IMR-90 (cell line): Measurements from ENCODE around the gene RPP25. TPM values are rescaled to one million over a fixed set of nuclear protein-coding genes. Genes with fewer than 3 reads are reported as not detected.

Source experiments
- ATAC-seq: fragments of 200-7000 bp; cut with Tn5 transposase; 2 replicates; pipeline ENCODE4 v1.9.1; 2020; ENCODE audit warnings: low read depth, mild to moderate bottlenecking, moderate library complexity
- BruUV-seq: library from RNA; stranded (reverse); fragments of 400-500 nt; replicated peaks from 2 replicates; lab custom pipeline; 2021; lab: Mats Ljungman, UMichigan
- CTCF ChIA-PET: fragments of 300-600 bp; formaldehyde crosslinking; extraction: SDS; loops from one replicate; lab custom pipeline; 2021; ENCODE audit warnings: antibody characterized with exemption; lab: Yijun Ruan, JAX
- POLR2A ChIA-PET: fragments of 300-600 bp; sonication (Branson Sonifier 250); formaldehyde crosslinking; loops from one replicate; lab custom pipeline; 2022; ENCODE audit warnings: antibody characterized with exemption; ENCODE audit not compliant: unreplicated experiment; lab: Charles Lee
- DNase-seq: peaks from one replicate; pipeline ENCODE4 v3.0.0; 2013
- H2AFZ ChIP-seq: replicated peaks from 2 replicates; pipeline ENCODE3; 2013; ENCODE audit warnings: low read length, mild to moderate bottlenecking; ENCODE audit not compliant: poor library complexity
- H2AK5ac ChIP-seq: 2 replicates; pipeline ENCODE4 v1.6.1; 2013; ENCODE audit warnings: low read depth, low read length, inconsistent platforms
- H2AK9ac ChIP-seq: replicated peaks from 2 replicates; pipeline ENCODE3; 2013; ENCODE audit warnings: mild to moderate bottlenecking, low read depth, low read length, moderate library complexity; ENCODE audit not compliant: poor library complexity
- H2BK120ac ChIP-seq: 2 replicates; pipeline ENCODE4 v1.6.1; 2013; ENCODE audit warnings: low read depth, low read length, inconsistent platforms
- H2BK15ac ChIP-seq: 3 replicates; pipeline ENCODE4 v1.6.1; 2013; ENCODE audit warnings: low read depth, low read length, inconsistent platforms
- H2BK20ac ChIP-seq: 2 replicates; pipeline ENCODE4 v1.6.1; 2013; ENCODE audit warnings: low read depth, mild to moderate bottlenecking, inconsistent platforms, low read length, moderate library complexity
- H2BK5ac ChIP-seq: 2 replicates; pipeline ENCODE4 v1.6.1; 2013; ENCODE audit warnings: mild to moderate bottlenecking, low read depth, low read length, inconsistent platforms; ENCODE audit not compliant: poor library complexity, severe bottlenecking
- H3K14ac ChIP-seq: replicated peaks from 2 replicates; pipeline ENCODE4 v1.6.1; 2013; ENCODE audit warnings: low read depth, low read length, inconsistent platforms
- H3K18ac ChIP-seq: 2 replicates; pipeline ENCODE4 v1.6.1; 2013; ENCODE audit warnings: low read depth, low read length, control low read depth
- H3K23ac ChIP-seq: 2 replicates; pipeline ENCODE4 v1.6.1; 2013; ENCODE audit warnings: low read depth, low read length, inconsistent platforms
- H3K27ac ChIP-seq: 2 replicates; pipeline ENCODE4 v1.5.1; 2013; ENCODE audit warnings: mild to moderate bottlenecking, control low read depth, low read length; ENCODE audit not compliant: insufficient read depth
- H3K27me3 ChIP-seq: 2 replicates; pipeline ENCODE4 v1.6.1; 2013; ENCODE audit warnings: low read length; ENCODE audit not compliant: control insufficient read depth, insufficient read depth
- H3K36me3 ChIP-seq: 2 replicates; pipeline ENCODE4 v1.6.1; 2013; ENCODE audit warnings: low read length, mixed read lengths; ENCODE audit not compliant: control insufficient read depth, insufficient read depth
- H3K4ac ChIP-seq: 2 replicates; pipeline ENCODE4 v1.6.1; 2013; ENCODE audit warnings: low read depth, low read length, inconsistent platforms
- H3K4me1 ChIP-seq: 2 replicates; pipeline ENCODE4 v1.6.1; 2013; ENCODE audit warnings: low read length, mixed read lengths; ENCODE audit not compliant: control insufficient read depth, insufficient read depth
- H3K4me2 ChIP-seq: 2 replicates; pipeline ENCODE4 v1.6.1; 2013; ENCODE audit warnings: low read depth, mild to moderate bottlenecking, control low read depth, low read length, moderate library complexity
- H3K4me3 ChIP-seq: 2 replicates; pipeline ENCODE4 v1.5.1; 2013; ENCODE audit warnings: low read depth, mild to moderate bottlenecking, control low read depth, low read length, moderate library complexity; ENCODE audit not compliant: insufficient read depth
- H3K56ac ChIP-seq: 2 replicates; pipeline ENCODE4 v1.6.1; 2013; ENCODE audit warnings: low read length, inconsistent platforms; ENCODE audit not compliant: insufficient read depth; ENCODE audit errors: extremely low read depth
- H3K79me1 ChIP-seq, 2 experiments: 2 replicates each; pipeline ENCODE4 v1.6.1; 2013; ENCODE audit warnings: low read length in 2 of 2, inconsistent platforms in 1 of 2, low read depth in 1 of 2
- H3K9ac ChIP-seq: 2 replicates; pipeline ENCODE4 v1.6.1; 2013; ENCODE audit warnings: low read depth, low read length, control low read depth
- H3K9me1 ChIP-seq: 2 replicates; pipeline ENCODE4 v1.6.1; 2013; ENCODE audit warnings: low read length, inconsistent platforms; ENCODE audit not compliant: insufficient read depth
- H3K9me3 ChIP-seq: 2 replicates; pipeline ENCODE4 v1.6.1; 2013; ENCODE audit warnings: low read length; ENCODE audit not compliant: control insufficient read depth, insufficient read depth
- H4K20me1 ChIP-seq: 2 replicates; pipeline ENCODE4 v1.6.1; 2013; ENCODE audit warnings: low read length, inconsistent platforms; ENCODE audit not compliant: insufficient read depth
- H4K5ac ChIP-seq: 2 replicates; pipeline ENCODE4 v1.6.1; 2013; ENCODE audit warnings: mild to moderate bottlenecking, low read depth, low read length, control low read depth
- H4K8ac ChIP-seq, 2 experiments: 2 replicates each; pipeline ENCODE4 v1.6.1; 2013; ENCODE audit warnings: low read depth in 2 of 2, low read length in 2 of 2, control low read depth in 1 of 2, inconsistent platforms in 1 of 2
- H4K91ac ChIP-seq: 2 replicates; pipeline ENCODE4 v1.6.1; 2013; ENCODE audit warnings: low read depth, low read length, inconsistent platforms; ENCODE audit not compliant: insufficient read depth
- BHLHE40 ChIP-seq: fragments of 150-350 bp; IDR thresholded peaks from 2 replicates; pipeline ENCODE4 v1.6.1; 2016; ENCODE audit warnings: mild to moderate bottlenecking, low read depth, low read length
- CEBPB ChIP-seq: IDR thresholded peaks from 2 replicates; pipeline ENCODE4 v1.6.1; 2012; ENCODE audit warnings: low read depth, low read length, improper control_type of control experiment
- CTCF ChIP-seq: conservative IDR thresholded peaks from 2 replicates; pipeline ENCODE4 v1.5.1; 2012; ENCODE audit warnings: mild to moderate bottlenecking, low read depth, low read length, improper control_type of control experiment
- FOS ChIP-seq: fragments of 150-350 bp; IDR thresholded peaks from 2 replicates; pipeline ENCODE4 v1.6.1; 2016; ENCODE audit warnings: low read depth, low read length
- MAFK ChIP-seq: IDR thresholded peaks from 2 replicates; pipeline ENCODE4 v1.6.1; 2012; ENCODE audit warnings: low read depth, low read length, improper control_type of control experiment
- MAZ ChIP-seq: IDR thresholded peaks from 2 replicates; pipeline ENCODE4 v1.6.1; 2012; ENCODE audit warnings: low read depth, mild to moderate bottlenecking, low read length, improper control_type of control experiment, moderate library complexity, borderline replicate concordance
- MXI1 ChIP-seq: IDR thresholded peaks from 2 replicates; pipeline ENCODE4 v1.6.1; 2012; ENCODE audit warnings: low read depth, mild to moderate bottlenecking, low read length, moderate library complexity, borderline replicate concordance
- NFE2L2 ChIP-seq: fragments of 150-350 bp; IDR thresholded peaks from 2 replicates; pipeline ENCODE4 v1.6.1; 2016; ENCODE audit warnings: low read depth, mild to moderate bottlenecking, low read length
- POLR2A ChIP-seq: IDR thresholded peaks from 2 replicates; pipeline ENCODE4 v1.6.1; 2012; ENCODE audit warnings: mild to moderate bottlenecking, low read depth, low read length
- RAD21 ChIP-seq: IDR thresholded peaks from 2 replicates; pipeline ENCODE4 v1.6.1; 2012; ENCODE audit warnings: low read length, improper control_type of control experiment
- RCOR1 ChIP-seq: IDR thresholded peaks from 2 replicates; pipeline ENCODE4 v1.6.1; 2012; ENCODE audit warnings: mild to moderate bottlenecking, low read length, improper control_type of control experiment; ENCODE audit not compliant: insufficient replicate concordance
- RFX5 ChIP-seq: IDR thresholded peaks from 2 replicates; pipeline ENCODE4 v1.8.0; 2012; ENCODE audit warnings: low read depth, mild to moderate bottlenecking, low read length, moderate library complexity
- SMC3 ChIP-seq: fragments of 150-350 bp; IDR thresholded peaks from 2 replicates; pipeline ENCODE4 v1.6.1; 2016; ENCODE audit warnings: low read depth, mild to moderate bottlenecking, antibody characterized with exemption, low read length, moderate library complexity
- USF2 ChIP-seq: fragments of 150-350 bp; IDR thresholded peaks from 2 replicates; pipeline ENCODE4 v1.6.1; 2017; ENCODE audit warnings: mild to moderate bottlenecking, antibody characterized with exemption, low read length, low read depth
- WGBS, 2 experiments: methylation state at CpG; one replicate each; pipeline versions ENCODE4 v1.1.5 to v1.1.7; 2013; ENCODE audit warnings: missing lambda C conversion rate in 2 of 2; ENCODE audit not compliant: insufficient read length in 1 of 2; ENCODE audit errors: extremely low coverage in 2 of 2; 5-methylcytosine and 5-hydroxymethylcytosine counted together
- dilution Hi-C: fragments of 300-500 bp; cut with HindIII; formaldehyde crosslinking; loops from one replicate; pipeline ENCODE4 v1.14.3; 2018; ENCODE audit warnings: low sequenced_read_pairs; ENCODE audit not compliant: unreplicated experiment
- in situ Hi-C: fragments of 300-500 bp; cut with MboI; formaldehyde crosslinking; loops from 3 replicates; pipeline ENCODE4 v1.14.3; 2019; ENCODE audit warnings: low sequenced_read_pairs, inconsistent platforms, mixed read lengths
- intact Hi-C: fragments of 100-400 bp; cut with micrococcal nuclease; formaldehyde crosslinking; loops from 2 replicates; pipeline ENCODE4 v1.10.0; 2022
- polyA plus RNA-seq, 3 experiments: library from polyadenylated mRNA; depleted of rRNA; stranded (reverse); fragments of >200 nt; gene quantifications; 2 replicates each; pipeline ENCODE4 v1.2.3, GENCODE V29; 2012; ENCODE audit warnings: low replicate concordance in 1 of 3
- total RNA-seq: library from RNA; depleted of rRNA; stranded (reverse); fragments of >200 nt; gene quantifications from 2 replicates; pipeline ENCODE4 v1.2.3, GENCODE V29; 2012

RPP25 gene
- total and polyA plus RNA-seq, 2 of the 4 experiments (the other 2 are of a cell fraction), result 0.18 to 0.38 TPM

GRCh38 chr15:74962671-74963070 lies 6.1 kb upstream of the RPP25 start:
- H3K4ac ChIP-seq, result no peak overlapping the region
- H3K27ac ChIP-seq, result no peak overlapping the region
- no peak for ATAC-seq
- no peak overlapping the region for H2AK9ac ChIP-seq
- no peak overlapping the region for H4K8ac ChIP-seq
- no peaks in the 10 kb centered on the region for H3K9me3 ChIP-seq
- no peaks in the 10 kb centered on the region for H3K79me1 ChIP-seq
- intact Hi-C loops (no loop called here), dilution Hi-C loops (no loop called here), in situ Hi-C loops (no loop called here)
- H3K9me1 ChIP-seq, result no peaks in the 10 kb centered on the region
- DNase-seq, result no peak
- no peak overlapping the region for H2AK5ac ChIP-seq
- WGBS, 2 experiments, result no CpG with 5 or more reads among the region's 2 CpGs
- H3K36me3 ChIP-seq, result no peaks in the 10 kb centered on the region
- peaks cover 39% of the 10 kb centered on the region for H3K27me3 ChIP-seq
- no peak overlapping the region for H3K14ac ChIP-seq
- POLR2A ChIA-PET, result no interaction called here
- no peak overlapping the region for H3K18ac ChIP-seq
- H4K5ac ChIP-seq, result no peak overlapping the region
- no peak for TF ChIP-seq POLR2A
- no peak for TF ChIP-seq CEBPB
- TF ChIP-seq RCOR1, result no peak
- TF ChIP-seq RAD21, result no peak
- TF ChIP-seq FOS, result no peak
- no peak for TF ChIP-seq NFE2L2
- no peak for TF ChIP-seq RFX5
- TF ChIP-seq SMC3, result no peak
- no peak for TF ChIP-seq MXI1
- TF ChIP-seq CTCF, result no peak
- no peak for TF ChIP-seq USF2
- TF ChIP-seq MAFK, result no peak
- TF ChIP-seq BHLHE40, result no peak
- TF ChIP-seq MAZ, result no peak
- H3K23ac ChIP-seq, result no peak overlapping the region
- H2BK5ac ChIP-seq, result no peak overlapping the region
- H3K4me1 ChIP-seq, result no peaks in the 10 kb centered on the region
- H4K91ac ChIP-seq, result no peak overlapping the region
- H2BK120ac ChIP-seq, result no peak overlapping the region
- CTCF ChIA-PET, result no interaction called here
- no peaks in the 10 kb centered on the region for H4K20me1 ChIP-seq
- H3K56ac ChIP-seq, result no peak overlapping the region
- H2BK15ac ChIP-seq, result no peak overlapping the region
- H3K4me3 ChIP-seq, result no peak overlapping the region
- no peak overlapping the region for H3K4me2 ChIP-seq
- no peak overlapping the region for H2BK20ac ChIP-seq
- no peak overlapping the region for H2AFZ ChIP-seq
- no TSS peak for BruUV-seq
- H3K9ac ChIP-seq, result no peak overlapping the region
